Osteoblast (primary cell): Measurements from ENCODE around the gene KLHL25. TPM values are rescaled to one million over a fixed set of nuclear protein-coding genes. Genes with fewer than 3 reads are reported as not detected.

Source experiments
- DNase-seq: peaks from one replicate; pipeline ENCODE4 v3.0.0; 2011; ENCODE audit warnings: low spot score, mixed read lengths; ENCODE audit not compliant: insufficient read length; ENCODE audit errors: missing footprints
- H2AFZ ChIP-seq: 2 replicates; pipeline ENCODE4 v1.6.0; 2011; ENCODE audit warnings: mild to moderate bottlenecking, low read length
- H3K27ac ChIP-seq: 2 replicates; pipeline ENCODE4 v1.5.1; 2011; ENCODE audit warnings: mild to moderate bottlenecking, low read depth, low read length, moderate library complexity
- H3K27me3 ChIP-seq: 2 replicates; pipeline ENCODE4 v1.6.0; 2012; ENCODE audit warnings: mild to moderate bottlenecking, control low read depth, inconsistent platforms, low read length, moderate library complexity; ENCODE audit not compliant: insufficient read depth
- H3K36me3 ChIP-seq: 2 replicates; pipeline ENCODE4 v1.5.1; 2011; ENCODE audit warnings: mild to moderate bottlenecking, low read length, control low read depth, moderate library complexity; ENCODE audit not compliant: insufficient read depth
- H3K4me1 ChIP-seq: 2 replicates; pipeline ENCODE4 v1.5.1; 2011; ENCODE audit warnings: mild to moderate bottlenecking, low read length, control low read depth, moderate library complexity; ENCODE audit not compliant: insufficient read depth
- H3K4me2 ChIP-seq: 2 replicates; pipeline ENCODE4 v1.6.0; 2011; ENCODE audit warnings: mild to moderate bottlenecking, low read length; ENCODE audit not compliant: insufficient read depth
- H3K4me3 ChIP-seq: fragments of 200-600 bp; sonication (generic); 3 replicates; pipeline ENCODE4 v1.5.1; 2012; ENCODE audit warnings: mild to moderate bottlenecking, low read length, inconsistent platforms; ENCODE audit not compliant: insufficient read depth
- H3K79me2 ChIP-seq: 2 replicates; pipeline ENCODE4 v1.6.0; 2012; ENCODE audit warnings: mild to moderate bottlenecking, low read length, control low read depth, inconsistent platforms; ENCODE audit not compliant: insufficient read depth
- H3K9me3 ChIP-seq: 2 replicates; pipeline ENCODE4 v1.5.1; 2011; ENCODE audit warnings: low read depth, low read length, control low read depth
- H4K20me1 ChIP-seq: 2 replicates; pipeline ENCODE4 v1.6.0; 2012; ENCODE audit warnings: mild to moderate bottlenecking, low read length, control low read depth; ENCODE audit not compliant: insufficient read depth
- CTCF ChIP-seq: IDR thresholded peaks from 2 replicates; pipeline ENCODE4 v1.5.1; 2011; ENCODE audit warnings: mild to moderate bottlenecking, low read depth, low read length, moderate library complexity; ENCODE audit errors: extremely low read depth
- small RNA-seq: library from RNA; depleted of rRNA; stranded (forward); fragments of <200 nt; gene quantifications from one replicate; pipeline ENCODE3, GENCODE V24; 2012
- total RNA-seq: library from RNA; depleted of rRNA; stranded (reverse); fragments of >200 nt; gene quantifications from 2 replicates; pipeline ENCODE4 v1.2.3, GENCODE V29; 2012

KLHL25 gene
- total RNA-seq, 1 donor, result 4.3 TPM

DNA sequence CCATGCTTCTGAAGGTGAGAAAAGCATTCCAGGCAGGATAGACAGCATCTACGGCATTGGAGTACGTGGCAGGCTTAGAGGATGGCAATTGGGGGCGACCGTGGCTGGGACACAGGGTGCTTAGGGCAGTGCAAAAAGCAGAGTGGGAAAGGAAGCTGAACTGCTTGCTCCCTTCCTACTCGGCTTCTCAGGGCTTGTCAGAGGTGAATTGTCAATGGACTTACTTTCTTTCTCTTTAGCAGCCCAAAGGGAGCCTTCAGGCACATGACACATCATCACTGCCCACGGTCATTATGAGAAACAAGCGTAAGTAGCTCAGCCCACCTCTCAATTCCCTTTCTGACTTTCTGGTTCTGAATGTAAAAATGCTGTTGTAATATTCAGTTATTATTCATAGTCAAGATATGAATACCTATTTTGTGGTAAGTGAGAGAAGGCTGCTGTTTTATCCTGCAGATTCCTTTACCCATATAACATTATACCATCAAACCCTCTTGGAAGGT, 84.3 kb downstream of the KLHL25 start:
- Histone ChIP-seq H3K4me3 (no peak overlapping the region), H3K4me2 (no peak overlapping the region), H3K4me1 (peaks cover 20% of the 10 kb centered on the region), H3K27me3 (no peaks in the 10 kb centered on the region), H3K9me3 (no peaks in the 10 kb centered on the region), H3K79me2 (no peaks in the 10 kb centered on the region), H4K20me1 (no peaks in the 10 kb centered on the region), H2AFZ (no peak overlapping the region), H3K27ac (no peak overlapping the region), H3K36me3 (peaks cover 11% of the 10 kb centered on the region)
- no peak for DNase-seq
- no peak for TF ChIP-seq CTCF

Small RNA genes within 50 kb of the gene (small RNA-seq; reads per million reads assigned to genes)
- gene AC021739.1 (not detected), gene MIR1276 (0.67 reads per million), gene MIR548AP (not detected), gene RNU6-231P (not detected)
